ENCODE results near the gene SUN1.

GRCh38 chr7:828793-829561, 3.3 kb upstream of the SUN1 start:
- TF ChIP-seq CTCF (conservative IDR thresholded peaks at IDR 0.05; ENCODE audit: low read depth in 2 of 2) (no peak), POLR2AphosphoS5 (IDR thresholded peaks at IDR 0.05; ENCODE audit: low read depth) (no peak), EZH2 (IDR thresholded peaks at IDR 0.05; ENCODE audit: low read depth, unreplicated experiment) (no peak), ZNF331 (CRISPR knock-in tag; IDR thresholded peaks at IDR 0.05; ENCODE audit: low read depth) (no peak), NANOG (IDR thresholded peaks at IDR 0.05; ENCODE audit: borderline replicate concordance) (no peak), CREB1 (CRISPR knock-in tag; IDR thresholded peaks at IDR 0.05; ENCODE audit: low read depth) (no peak), ETS1 (IDR thresholded peaks at IDR 0.05) (no peak), EZH2phosphoT487 (IDR thresholded peaks at IDR 0.05; ENCODE audit: unreplicated experiment) (no peak)

Data from GM23338 (cell line).